AG09309 (cell line): ENCODE results near the gene ATXN3.
A peak's percentile ranks its signal among the peaks of the same experiment; 100 is the strongest.

Source experiments
- DNase-seq: peaks from one replicate; pipeline ENCODE4 v3.0.0-alpha.2; 2010; ENCODE audit warnings: low read depth
- H3K4me3 ChIP-seq: 2 replicates; pipeline ENCODE4 v1.5.1; 2011; ENCODE audit warnings: mild to moderate bottlenecking, low read depth, low read length, moderate library complexity; ENCODE audit not compliant: control insufficient read depth
- CTCF ChIP-seq: IDR thresholded peaks from 2 replicates; pipeline ENCODE4 v1.5.1; 2011; ENCODE audit warnings: mild to moderate bottlenecking, low read depth, low read length, inconsistent platforms; ENCODE audit not compliant: insufficient read depth, control insufficient read depth; ENCODE audit errors: missing control alignments

Gene ATXN3

DNA sequence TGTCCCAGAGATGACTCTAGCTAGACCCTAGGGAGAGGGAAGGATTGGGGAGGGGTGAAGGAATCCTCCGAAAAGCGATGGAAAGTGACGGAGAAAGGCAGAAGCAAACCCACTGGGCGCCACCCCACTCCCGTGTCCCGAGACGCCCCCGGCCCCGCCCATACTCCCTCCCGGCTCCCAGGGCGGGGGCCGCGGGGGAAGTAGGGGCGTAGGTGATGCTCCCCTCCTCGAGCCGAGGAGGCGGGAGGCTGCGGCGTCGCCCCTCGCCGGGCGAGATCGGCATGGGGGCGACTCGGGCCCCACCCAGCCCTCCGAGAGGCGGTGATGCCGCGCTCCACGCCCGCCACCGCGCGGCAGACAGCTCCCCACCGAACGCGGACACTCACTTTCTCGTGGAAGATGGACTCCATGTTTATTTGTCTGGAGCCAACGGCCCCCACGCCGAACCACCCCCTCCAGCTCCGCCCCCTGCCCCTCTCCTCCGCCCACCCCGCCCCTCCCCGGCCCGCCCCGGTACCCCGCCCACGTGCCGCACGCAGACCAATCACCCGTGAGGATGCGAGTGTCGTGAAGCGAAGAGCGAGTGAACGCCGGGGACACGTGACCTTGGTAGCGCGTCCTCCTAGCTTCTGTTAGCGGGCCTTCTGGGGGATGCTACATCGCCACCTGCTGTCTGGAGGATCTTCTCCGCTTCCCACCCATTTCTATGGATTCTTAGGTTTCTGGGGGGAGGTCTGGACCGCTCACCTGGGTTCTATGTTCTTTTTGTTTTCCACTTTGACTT is at the start of gene ATXN3:
ATXN3 (minus strand) TSS at position 440 of the 784 bp plus-strand sequence; CDS start at position 410, 30 bp downstream.
- peak; percentile 95 for DNase-seq

DNA sequence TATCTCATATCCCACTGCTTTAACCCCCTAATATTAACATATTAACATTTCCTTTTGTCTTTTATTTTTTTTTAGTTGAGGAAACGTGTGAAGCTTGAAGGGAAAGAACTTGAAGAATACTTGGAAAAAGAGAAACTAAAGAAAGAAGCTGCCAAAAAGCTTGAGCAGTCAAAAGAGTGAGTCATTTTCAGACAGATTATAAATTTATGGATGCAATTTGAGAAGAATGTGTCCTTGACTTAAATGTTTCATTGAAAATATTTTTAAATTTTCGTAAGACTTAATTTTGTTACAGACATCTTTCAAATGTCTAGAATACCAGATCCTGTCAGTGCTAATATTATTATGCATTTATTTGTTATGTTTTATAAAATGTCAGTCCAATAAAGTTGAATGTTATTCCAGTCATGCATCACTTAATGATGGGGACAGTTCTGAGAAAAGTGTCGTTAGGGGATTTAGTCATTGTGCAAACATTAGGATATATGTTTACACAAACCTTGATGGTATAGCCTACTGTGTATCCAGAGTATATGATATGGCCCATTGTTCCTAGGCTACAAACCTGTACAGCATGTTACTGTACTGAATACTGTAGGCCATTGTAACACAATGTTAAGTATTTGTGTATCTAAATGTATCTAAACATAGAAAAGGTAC is 48.0 kb upstream of the ATXN3 start:
- DNase-seq, result no peak
- TF ChIP-seq CTCF, result no peak

More for the DNA sequence above, at the start of gene ATXN3:
- TF ChIP-seq CTCF, result peak; percentile 85
- H3K4me3 ChIP-seq, result peak within 1 kb of the TSS; percentile 64

DNA sequence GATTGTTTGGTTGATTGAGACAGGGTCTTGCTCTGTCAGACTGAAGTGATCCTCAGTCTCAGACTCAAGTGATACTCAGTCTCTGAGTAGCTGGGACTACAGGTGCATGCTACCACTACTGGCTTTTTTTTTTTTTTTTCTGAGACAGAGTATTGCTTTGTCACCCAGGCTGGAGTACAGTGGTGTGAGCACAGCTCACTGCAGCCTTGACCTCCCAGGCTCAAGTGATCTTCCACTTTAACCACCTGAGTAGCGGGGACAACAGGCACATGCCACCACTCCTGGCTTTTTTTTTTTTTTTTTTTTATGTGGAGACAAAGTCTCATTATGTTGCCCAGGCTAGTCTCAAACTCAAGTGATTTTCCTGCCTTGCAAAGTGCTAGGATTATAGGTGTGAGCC is 47.2 kb upstream of the ATXN3 start:
- no peak overlapping the region for H3K4me3 ChIP-seq
- TF ChIP-seq CTCF, result no peak
- no peak for DNase-seq

More for the DNA sequence above, 48.0 kb upstream of the ATXN3 start:
- H3K4me3 ChIP-seq, result no peak overlapping the region

GRCh38 chr14:92144708-92145107 is 38.3 kb upstream of the ATXN3 start:
- H3K4me3 ChIP-seq, result no peak overlapping the region
- no peak for DNase-seq
- no peak for TF ChIP-seq CTCF

- H3K4me3 ChIP-seq, result no peak overlapping the region
- DNase-seq, result no peak
- TF ChIP-seq CTCF, result no peak
Observed at GRCh38 chr14:92143962-92144361, 37.6 kb upstream of the ATXN3 start.

- no peak for DNase-seq
- no peak overlapping the region for H3K4me3 ChIP-seq
- TF ChIP-seq CTCF, result no peak
Observed at GRCh38 chr14:92143309-92143708, 36.9 kb upstream of the ATXN3 start.
